ENCODE results near the gene C1QTNF3.

Gene C1QTNF3

DNA sequence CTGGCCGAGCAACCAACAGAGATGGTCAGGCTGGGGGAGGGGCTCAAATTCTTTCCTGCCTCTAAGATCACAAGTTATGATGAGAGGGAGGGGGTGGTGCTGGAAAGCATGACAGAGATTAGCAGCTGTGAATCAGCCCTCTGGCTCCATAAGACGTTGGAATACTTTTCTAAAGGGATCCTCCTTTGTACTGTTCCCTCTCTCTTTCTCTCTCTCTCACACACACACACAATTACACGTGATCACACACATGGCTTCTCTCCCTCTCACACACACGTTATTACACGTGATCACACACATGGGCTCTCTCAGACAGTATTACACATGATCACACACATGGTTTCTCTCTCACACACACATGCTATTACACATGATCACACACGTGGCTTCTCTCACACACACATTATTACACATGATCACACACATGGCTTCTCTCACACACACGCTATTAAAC is 58.3 kb downstream of the C1QTNF3 start, which contains the start of gene SLC45A2:
TSS of gene SLC45A2 (minus strand) at position 23 of the 454 bp plus-strand sequence. CDS start 110 bp downstream, outside the sequence.
- CTCF ChIA-PET: interaction anchor here (2.2 kb wide), 1 partner anchor 15 kb away, joined by 11 read pairs; no protein-coding TSS in a partner anchor
- peaks cover 12 to 24% (median 20%) of the 10 kb centered on the region in 4 experiments for H3K36me3 ChIP-seq (ENCODE audit: control insufficient read depth in 4 of 4, insufficient read depth in 4 of 4, low read length in 3 of 4)
- no peak within 1 kb of the TSS for H3K27ac ChIP-seq (ENCODE audit: insufficient read depth in 1 of 2, low read depth in 1 of 2, low read length in 2 of 2, poor library complexity in 1 of 2, severe bottlenecking in 2 of 2)
- WGBS (ENCODE audit: insufficient coverage): 93% methylated on average over 6 of the region's 7 CpGs
- H3K27me3 ChIP-seq (replicated peaks in 2 of 5; ENCODE audit: control insufficient read depth in 4 of 5, insufficient read depth in 5 of 5, low read length in 4 of 5): no peaks in the 10 kb centered on the region
- H3K4me1 ChIP-seq (ENCODE audit: control extremely low read depth in 1 of 4, control insufficient read depth in 4 of 4, insufficient read depth in 4 of 4, low read length in 3 of 4): no peaks in the 10 kb centered on the region
- peaks cover 0 to 4% (median 0%) of the 10 kb centered on the region in 5 experiments for H3K9me3 ChIP-seq (ENCODE audit: control extremely low read depth in 1 of 5, control insufficient read depth in 4 of 5, insufficient read depth in 2 of 5, low read depth in 1 of 5, low read length in 4 of 5)
- H3K4me3 ChIP-seq (ENCODE audit: control insufficient read depth in 1 of 7, extremely low read depth in 1 of 7, insufficient read depth in 4 of 7, low read depth in 2 of 7, low read length in 6 of 7): no peak within 1 kb of the TSS
- no peak for DNase-seq
- POLR2A ChIA-PET: no interaction called here

DNA sequence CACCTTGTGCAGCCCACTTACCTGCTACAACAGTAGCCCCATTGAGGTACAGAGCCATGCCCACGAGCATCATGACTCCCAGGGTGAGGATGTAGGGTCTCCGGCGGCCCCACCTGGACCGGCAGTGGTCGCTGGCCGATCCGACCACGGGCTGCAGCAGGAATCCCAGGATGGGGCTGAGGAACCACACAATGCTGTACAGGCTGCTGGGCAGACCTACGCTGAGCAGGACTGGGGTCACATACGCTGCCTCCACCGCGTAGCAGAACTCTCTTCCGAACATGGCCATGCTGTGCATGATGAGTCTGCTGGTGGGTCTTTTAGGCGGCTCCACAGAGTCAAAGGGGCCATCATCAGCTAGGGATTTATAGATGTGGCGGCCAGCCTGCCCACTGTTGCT is 58.8 kb downstream of the C1QTNF3 start:
- H3K4me3 ChIP-seq (ENCODE audit: control insufficient read depth in 1 of 7, extremely low read depth in 1 of 7, insufficient read depth in 4 of 7, low read depth in 2 of 7, low read length in 6 of 7): no peak overlapping the region
- H3K4me1 ChIP-seq (ENCODE audit: control extremely low read depth in 1 of 4, control insufficient read depth in 4 of 4, insufficient read depth in 4 of 4, low read length in 3 of 4): no peaks in the 10 kb centered on the region
- peaks cover 0 to 4% (median 0%) of the 10 kb centered on the region in 5 experiments for H3K9me3 ChIP-seq (ENCODE audit: control extremely low read depth in 1 of 5, control insufficient read depth in 4 of 5, insufficient read depth in 2 of 5, low read depth in 1 of 5, low read length in 4 of 5)
- no peak overlapping the region for H3K27ac ChIP-seq (ENCODE audit: insufficient read depth in 1 of 2, low read depth in 1 of 2, low read length in 2 of 2, poor library complexity in 1 of 2, severe bottlenecking in 2 of 2)
- ChIA-PET CTCF (interaction anchor here (2.2 kb wide), 1 partner anchor 14 kb away, joined by 11 read pairs; no protein-coding TSS in a partner anchor), POLR2A (no interaction called here)
- no peaks in the 10 kb centered on the region for H3K27me3 ChIP-seq (replicated peaks in 2 of 5; ENCODE audit: control insufficient read depth in 4 of 5, insufficient read depth in 5 of 5, low read length in 4 of 5)
- H3K36me3 ChIP-seq (ENCODE audit: control insufficient read depth in 4 of 4, insufficient read depth in 4 of 4, low read length in 3 of 4): peaks cover 10 to 23% (median 18%) of the 10 kb centered on the region in 4 experiments
- DNase-seq: no peak
- 97% methylated on average over 13 of the region's 15 CpGs for WGBS (ENCODE audit: insufficient coverage)

DNA sequence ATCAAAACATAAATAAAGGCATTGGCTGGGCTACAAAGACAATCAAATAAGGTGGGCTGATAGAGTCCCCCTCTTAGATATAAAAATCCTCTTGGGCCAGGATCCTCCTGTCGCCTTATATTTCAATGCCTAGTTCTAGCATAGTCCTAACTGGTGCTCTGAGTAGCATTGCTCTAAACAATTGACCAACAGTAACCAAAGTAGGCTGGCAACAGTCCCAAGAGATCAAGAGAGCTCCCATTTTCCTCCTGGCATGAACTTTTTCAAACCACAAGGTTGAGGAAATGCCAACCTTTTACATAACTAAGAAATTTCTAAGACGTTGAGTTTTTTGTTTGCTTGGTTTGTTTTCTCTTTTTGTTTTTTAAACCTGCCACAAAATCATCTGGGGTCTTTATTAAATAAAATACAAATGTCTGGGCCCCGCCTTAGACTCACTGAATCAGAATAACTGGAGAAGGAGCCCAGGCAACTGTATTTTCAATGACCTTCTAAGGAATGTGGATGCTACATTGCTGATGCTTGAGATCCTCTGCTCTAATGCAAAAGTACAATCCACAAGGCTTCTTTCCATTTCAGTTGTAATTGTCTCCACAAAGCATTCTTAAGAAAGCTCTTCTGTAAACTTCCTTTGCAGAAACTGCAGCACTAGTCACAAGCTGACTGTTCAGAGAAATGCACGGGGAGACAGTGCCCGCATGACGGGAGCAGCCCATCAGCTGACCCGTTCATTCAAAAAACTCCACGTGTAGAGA is 61.4 kb downstream of the C1QTNF3 start:
- Histone ChIP-seq H3K27me3 (replicated peaks in 2 of 5; ENCODE audit: control insufficient read depth in 4 of 5, insufficient read depth in 5 of 5, low read length in 4 of 5) (no peaks in the 10 kb centered on the region), H3K27ac (ENCODE audit: insufficient read depth in 1 of 2, low read depth in 1 of 2, low read length in 2 of 2, poor library complexity in 1 of 2, severe bottlenecking in 2 of 2) (no peak overlapping the region), H3K4me1 (ENCODE audit: control extremely low read depth in 1 of 4, control insufficient read depth in 4 of 4, insufficient read depth in 4 of 4, low read length in 3 of 4) (no peaks in the 10 kb centered on the region), H3K36me3 (ENCODE audit: control insufficient read depth in 4 of 4, insufficient read depth in 4 of 4, low read length in 3 of 4) (peaks cover 0 to 4% (median 1%) of the 10 kb centered on the region in 4 experiments), H3K4me3 (ENCODE audit: control insufficient read depth in 1 of 7, extremely low read depth in 1 of 7, insufficient read depth in 4 of 7, low read depth in 2 of 7, low read length in 6 of 7) (no peak overlapping the region), H3K9me3 (ENCODE audit: control extremely low read depth in 1 of 5, control insufficient read depth in 4 of 5, insufficient read depth in 2 of 5, low read depth in 1 of 5, low read length in 4 of 5) (no peaks in the 10 kb centered on the region)
- ChIA-PET CTCF (no interaction called here), POLR2A (no interaction called here)
- 97% methylated on average over 7 of the region's 8 CpGs for WGBS (ENCODE audit: insufficient coverage)
- DNase-seq: no peak

DNA sequence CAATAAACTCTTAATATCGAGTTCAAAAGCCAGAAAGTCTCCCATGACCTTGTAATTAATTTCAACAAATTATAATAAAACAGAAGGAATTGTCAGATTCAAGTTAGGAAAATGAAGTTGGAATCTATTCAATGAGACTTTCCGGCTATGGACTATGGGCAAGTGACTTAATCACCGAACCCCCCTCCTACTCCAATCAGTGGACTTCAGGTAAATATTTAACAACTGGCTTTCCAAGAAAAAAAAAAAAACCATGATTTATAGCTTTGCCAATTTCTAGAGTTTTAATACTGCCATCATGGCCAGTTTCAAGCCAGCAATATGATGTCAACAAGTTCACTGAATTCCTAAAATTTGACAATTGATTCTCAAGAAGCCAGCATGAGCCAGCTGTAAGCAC is 63.0 kb downstream of the C1QTNF3 start:
- no peak for DNase-seq
- no CpG with 5 or more reads among the region's 3 CpGs for WGBS (ENCODE audit: insufficient coverage)
- CTCF ChIA-PET: interaction anchor here (0.6 to 2.1 kb wide), 3 partner anchors 8 to 1648 kb away, joined by 3 to 10 read pairs (median 4); no protein-coding TSS in a partner anchor

DNA sequence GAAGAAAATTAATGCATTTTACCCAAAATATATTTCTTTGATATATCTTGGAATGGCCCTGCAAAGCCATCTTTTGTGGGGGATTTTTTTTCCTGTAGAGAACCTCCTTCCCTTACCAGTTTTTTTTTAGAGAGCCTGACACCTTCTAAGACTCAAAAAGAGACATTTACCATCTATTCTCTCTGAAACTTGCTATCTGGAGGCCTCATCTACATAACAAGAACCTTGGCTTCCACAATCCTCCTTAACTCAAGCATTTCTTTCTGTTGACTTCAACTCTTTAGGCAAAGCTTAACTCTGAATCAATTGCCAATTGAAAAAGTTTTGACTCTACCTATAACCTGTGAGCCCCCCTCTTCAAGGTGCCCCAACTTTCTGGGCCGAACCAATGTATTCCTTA is 64.7 kb downstream of the C1QTNF3 start:
- DNase-seq: no peak
- no peak overlapping the region for H3K4me3 ChIP-seq (ENCODE audit: control insufficient read depth in 1 of 7, extremely low read depth in 1 of 7, insufficient read depth in 4 of 7, low read depth in 2 of 7, low read length in 6 of 7)
- ChIA-PET POLR2A (no interaction called here), CTCF (interaction anchor here (2.1 kb wide), 1 partner anchor 9 kb away, joined by 10 read pairs; no protein-coding TSS in a partner anchor)
- H3K36me3 ChIP-seq (ENCODE audit: control insufficient read depth in 4 of 4, insufficient read depth in 4 of 4, low read length in 3 of 4): no peaks in the 10 kb centered on the region
- H3K9me3 ChIP-seq (ENCODE audit: control extremely low read depth in 1 of 5, control insufficient read depth in 4 of 5, insufficient read depth in 2 of 5, low read depth in 1 of 5, low read length in 4 of 5): no peaks in the 10 kb centered on the region
- no peaks in the 10 kb centered on the region for H3K4me1 ChIP-seq (ENCODE audit: control extremely low read depth in 1 of 4, control insufficient read depth in 4 of 4, insufficient read depth in 4 of 4, low read length in 3 of 4)
- 100% methylated on average over 1 of the region's 1 CpG for WGBS (ENCODE audit: insufficient coverage)
- H3K27me3 ChIP-seq (replicated peaks in 2 of 5; ENCODE audit: control insufficient read depth in 4 of 5, insufficient read depth in 5 of 5, low read length in 4 of 5): no peaks in the 10 kb centered on the region
- no peak overlapping the region for H3K27ac ChIP-seq (ENCODE audit: insufficient read depth in 1 of 2, low read depth in 1 of 2, low read length in 2 of 2, poor library complexity in 1 of 2, severe bottlenecking in 2 of 2)

More for the DNA sequence above, 63.0 kb downstream of the C1QTNF3 start:
- Histone ChIP-seq H3K27me3 (replicated peaks in 2 of 5; ENCODE audit: control insufficient read depth in 4 of 5, insufficient read depth in 5 of 5, low read length in 4 of 5) (no peaks in the 10 kb centered on the region), H3K4me1 (ENCODE audit: control extremely low read depth in 1 of 4, control insufficient read depth in 4 of 4, insufficient read depth in 4 of 4, low read length in 3 of 4) (no peaks in the 10 kb centered on the region), H3K4me3 (ENCODE audit: control insufficient read depth in 1 of 7, extremely low read depth in 1 of 7, insufficient read depth in 4 of 7, low read depth in 2 of 7, low read length in 6 of 7) (no peak overlapping the region), H3K27ac (ENCODE audit: insufficient read depth in 1 of 2, low read depth in 1 of 2, low read length in 2 of 2, poor library complexity in 1 of 2, severe bottlenecking in 2 of 2) (no peak overlapping the region), H3K9me3 (ENCODE audit: control extremely low read depth in 1 of 5, control insufficient read depth in 4 of 5, insufficient read depth in 2 of 5, low read depth in 1 of 5, low read length in 4 of 5) (no peaks in the 10 kb centered on the region), H3K36me3 (ENCODE audit: control insufficient read depth in 4 of 4, insufficient read depth in 4 of 4, low read length in 3 of 4) (no peaks in the 10 kb centered on the region)
- POLR2A ChIA-PET: no interaction called here

DNA sequence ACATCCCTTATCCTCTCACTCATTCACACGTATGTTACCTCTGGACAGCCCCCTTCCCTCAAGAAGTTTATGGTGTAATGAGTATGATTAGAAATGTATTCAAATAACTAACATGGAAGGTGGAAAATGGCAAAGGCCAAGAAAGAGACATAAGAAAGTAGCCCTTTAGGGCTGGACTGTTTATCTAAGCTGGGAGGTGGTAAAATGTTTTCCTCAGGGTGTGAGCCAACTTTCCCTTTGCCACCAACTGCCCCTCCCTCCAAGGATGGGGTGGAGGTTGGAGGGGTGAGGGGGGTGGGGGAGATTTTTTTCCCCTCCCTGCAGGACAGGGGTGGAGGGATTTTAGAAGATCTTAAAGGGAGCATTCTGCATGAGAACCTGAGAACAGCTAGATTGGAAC is 66.7 kb downstream of the C1QTNF3 start:
- H3K4me3 ChIP-seq (ENCODE audit: control insufficient read depth in 1 of 7, extremely low read depth in 1 of 7, insufficient read depth in 4 of 7, low read depth in 2 of 7, low read length in 6 of 7): no peak overlapping the region
- CTCF ChIA-PET: no interaction called here
- DNase-seq: no peak
- no peak overlapping the region for H3K27ac ChIP-seq (ENCODE audit: insufficient read depth in 1 of 2, low read depth in 1 of 2, low read length in 2 of 2, poor library complexity in 1 of 2, severe bottlenecking in 2 of 2)
- WGBS (ENCODE audit: insufficient coverage): no CpG with 5 or more reads among the region's 1 CpG
- no peaks in the 10 kb centered on the region for H3K4me1 ChIP-seq (ENCODE audit: control extremely low read depth in 1 of 4, control insufficient read depth in 4 of 4, insufficient read depth in 4 of 4, low read length in 3 of 4)
- peaks cover 0 to 2% (median 0%) of the 10 kb centered on the region in 5 experiments for H3K27me3 ChIP-seq (replicated peaks in 2 of 5; ENCODE audit: control insufficient read depth in 4 of 5, insufficient read depth in 5 of 5, low read length in 4 of 5)
- H3K9me3 ChIP-seq (ENCODE audit: control extremely low read depth in 1 of 5, control insufficient read depth in 4 of 5, insufficient read depth in 2 of 5, low read depth in 1 of 5, low read length in 4 of 5): no peaks in the 10 kb centered on the region
- POLR2A ChIA-PET: no interaction called here
- no peaks in the 10 kb centered on the region for H3K36me3 ChIP-seq (ENCODE audit: control insufficient read depth in 4 of 4, insufficient read depth in 4 of 4, low read length in 3 of 4)

DNA sequence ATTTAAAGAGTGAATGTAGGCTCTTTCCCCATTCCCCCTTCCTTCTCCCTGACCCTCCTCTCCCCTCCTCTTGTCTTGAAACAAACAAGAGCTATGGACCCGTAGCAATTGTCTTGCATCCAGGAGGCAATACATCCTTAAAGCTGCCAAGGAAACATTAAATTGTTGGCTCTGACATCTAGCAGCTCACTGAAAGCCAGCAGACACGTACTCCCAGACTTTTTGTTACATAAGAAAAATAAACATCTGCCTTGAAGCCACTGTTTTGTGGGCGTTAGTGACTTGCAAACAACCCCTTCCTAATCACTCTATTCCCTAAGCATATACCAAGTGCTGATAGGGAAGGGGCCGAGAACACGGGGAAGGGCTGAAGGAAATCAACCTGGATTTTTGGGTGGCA is 67.2 kb downstream of the C1QTNF3 start:
- Histone ChIP-seq H3K27me3 (replicated peaks in 2 of 5; ENCODE audit: control insufficient read depth in 4 of 5, insufficient read depth in 5 of 5, low read length in 4 of 5) (peaks cover 0 to 2% (median 0%) of the 10 kb centered on the region in 5 experiments), H3K4me3 (ENCODE audit: control insufficient read depth in 1 of 7, extremely low read depth in 1 of 7, insufficient read depth in 4 of 7, low read depth in 2 of 7, low read length in 6 of 7) (no peak overlapping the region), H3K27ac (ENCODE audit: insufficient read depth in 1 of 2, low read depth in 1 of 2, low read length in 2 of 2, poor library complexity in 1 of 2, severe bottlenecking in 2 of 2) (no peak overlapping the region), H3K36me3 (ENCODE audit: control insufficient read depth in 4 of 4, insufficient read depth in 4 of 4, low read length in 3 of 4) (no peaks in the 10 kb centered on the region), H3K4me1 (ENCODE audit: control extremely low read depth in 1 of 4, control insufficient read depth in 4 of 4, insufficient read depth in 4 of 4, low read length in 3 of 4) (no peaks in the 10 kb centered on the region), H3K9me3 (ENCODE audit: control extremely low read depth in 1 of 5, control insufficient read depth in 4 of 5, insufficient read depth in 2 of 5, low read depth in 1 of 5, low read length in 4 of 5) (no peaks in the 10 kb centered on the region)
- CTCF ChIA-PET: no interaction called here
- DNase-seq: no peak
- 78% methylated on average over 2 of the region's 5 CpGs for WGBS (ENCODE audit: insufficient coverage)
- POLR2A ChIA-PET: no interaction called here

Measured in common myeloid progenitor, CD34-positive (primary cell).